IMR-90 (cell line): ENCODE results near the gene ADRA2A. TPM values are rescaled to one million over a fixed set of nuclear protein-coding genes. Genes with fewer than 3 reads are reported as not detected.

Experiments
- ATAC-seq: fragments of 200-7000 bp; cut with Tn5 transposase; 2 replicates; pipeline ENCODE4 v1.9.1; 2020; ENCODE audit warnings: low read depth, mild to moderate bottlenecking, moderate library complexity
- BruUV-seq: library from RNA; stranded (reverse); fragments of 400-500 nt; replicated peaks from 2 replicates; lab custom pipeline; 2021; lab: Mats Ljungman, UMichigan
- CTCF ChIA-PET: fragments of 300-600 bp; formaldehyde crosslinking; extraction: SDS; loops from one replicate; lab custom pipeline; 2021; ENCODE audit warnings: antibody characterized with exemption; lab: Yijun Ruan, JAX
- POLR2A ChIA-PET: fragments of 300-600 bp; sonication (Branson Sonifier 250); formaldehyde crosslinking; loops from one replicate; lab custom pipeline; 2022; ENCODE audit warnings: antibody characterized with exemption; ENCODE audit not compliant: unreplicated experiment; lab: Charles Lee
- DNase-seq: peaks from one replicate; pipeline ENCODE4 v3.0.0; 2013
- H2AFZ ChIP-seq: replicated peaks from 2 replicates; pipeline ENCODE3; 2013; ENCODE audit warnings: low read length, mild to moderate bottlenecking; ENCODE audit not compliant: poor library complexity
- H2AK5ac ChIP-seq: 2 replicates; pipeline ENCODE4 v1.6.1; 2013; ENCODE audit warnings: low read depth, low read length, inconsistent platforms
- H2AK9ac ChIP-seq: replicated peaks from 2 replicates; pipeline ENCODE3; 2013; ENCODE audit warnings: mild to moderate bottlenecking, low read depth, low read length, moderate library complexity; ENCODE audit not compliant: poor library complexity
- H2BK120ac ChIP-seq: 2 replicates; pipeline ENCODE4 v1.6.1; 2013; ENCODE audit warnings: low read depth, low read length, inconsistent platforms
- H2BK15ac ChIP-seq: 3 replicates; pipeline ENCODE4 v1.6.1; 2013; ENCODE audit warnings: low read depth, low read length, inconsistent platforms
- H2BK20ac ChIP-seq: 2 replicates; pipeline ENCODE4 v1.6.1; 2013; ENCODE audit warnings: low read depth, mild to moderate bottlenecking, inconsistent platforms, low read length, moderate library complexity
- H2BK5ac ChIP-seq: 2 replicates; pipeline ENCODE4 v1.6.1; 2013; ENCODE audit warnings: mild to moderate bottlenecking, low read depth, low read length, inconsistent platforms; ENCODE audit not compliant: poor library complexity, severe bottlenecking
- H3K14ac ChIP-seq: replicated peaks from 2 replicates; pipeline ENCODE4 v1.6.1; 2013; ENCODE audit warnings: low read depth, low read length, inconsistent platforms
- H3K18ac ChIP-seq: 2 replicates; pipeline ENCODE4 v1.6.1; 2013; ENCODE audit warnings: low read depth, low read length, control low read depth
- H3K23ac ChIP-seq: 2 replicates; pipeline ENCODE4 v1.6.1; 2013; ENCODE audit warnings: low read depth, low read length, inconsistent platforms
- H3K27ac ChIP-seq: 2 replicates; pipeline ENCODE4 v1.5.1; 2013; ENCODE audit warnings: mild to moderate bottlenecking, control low read depth, low read length; ENCODE audit not compliant: insufficient read depth
- H3K27me3 ChIP-seq: 2 replicates; pipeline ENCODE4 v1.6.1; 2013; ENCODE audit warnings: low read length; ENCODE audit not compliant: control insufficient read depth, insufficient read depth
- H3K36me3 ChIP-seq: 2 replicates; pipeline ENCODE4 v1.6.1; 2013; ENCODE audit warnings: low read length, mixed read lengths; ENCODE audit not compliant: control insufficient read depth, insufficient read depth
- H3K4ac ChIP-seq: 2 replicates; pipeline ENCODE4 v1.6.1; 2013; ENCODE audit warnings: low read depth, low read length, inconsistent platforms
- H3K4me1 ChIP-seq: 2 replicates; pipeline ENCODE4 v1.6.1; 2013; ENCODE audit warnings: low read length, mixed read lengths; ENCODE audit not compliant: control insufficient read depth, insufficient read depth
- H3K4me2 ChIP-seq: 2 replicates; pipeline ENCODE4 v1.6.1; 2013; ENCODE audit warnings: low read depth, mild to moderate bottlenecking, control low read depth, low read length, moderate library complexity
- H3K4me3 ChIP-seq: 2 replicates; pipeline ENCODE4 v1.5.1; 2013; ENCODE audit warnings: low read depth, mild to moderate bottlenecking, control low read depth, low read length, moderate library complexity; ENCODE audit not compliant: insufficient read depth
- H3K56ac ChIP-seq: 2 replicates; pipeline ENCODE4 v1.6.1; 2013; ENCODE audit warnings: low read length, inconsistent platforms; ENCODE audit not compliant: insufficient read depth; ENCODE audit errors: extremely low read depth
- H3K79me1 ChIP-seq, 2 experiments: 2 replicates each; pipeline ENCODE4 v1.6.1; 2013; ENCODE audit warnings: low read length in 2 of 2, inconsistent platforms in 1 of 2, low read depth in 1 of 2
- H3K9ac ChIP-seq: 2 replicates; pipeline ENCODE4 v1.6.1; 2013; ENCODE audit warnings: low read depth, low read length, control low read depth
- H3K9me1 ChIP-seq: 2 replicates; pipeline ENCODE4 v1.6.1; 2013; ENCODE audit warnings: low read length, inconsistent platforms; ENCODE audit not compliant: insufficient read depth
- H3K9me3 ChIP-seq: 2 replicates; pipeline ENCODE4 v1.6.1; 2013; ENCODE audit warnings: low read length; ENCODE audit not compliant: control insufficient read depth, insufficient read depth
- H4K20me1 ChIP-seq: 2 replicates; pipeline ENCODE4 v1.6.1; 2013; ENCODE audit warnings: low read length, inconsistent platforms; ENCODE audit not compliant: insufficient read depth
- H4K5ac ChIP-seq: 2 replicates; pipeline ENCODE4 v1.6.1; 2013; ENCODE audit warnings: mild to moderate bottlenecking, low read depth, low read length, control low read depth
- H4K8ac ChIP-seq, 2 experiments: 2 replicates each; pipeline ENCODE4 v1.6.1; 2013; ENCODE audit warnings: low read depth in 2 of 2, low read length in 2 of 2, control low read depth in 1 of 2, inconsistent platforms in 1 of 2
- H4K91ac ChIP-seq: 2 replicates; pipeline ENCODE4 v1.6.1; 2013; ENCODE audit warnings: low read depth, low read length, inconsistent platforms; ENCODE audit not compliant: insufficient read depth
- BHLHE40 ChIP-seq: fragments of 150-350 bp; IDR thresholded peaks from 2 replicates; pipeline ENCODE4 v1.6.1; 2016; ENCODE audit warnings: mild to moderate bottlenecking, low read depth, low read length
- CEBPB ChIP-seq: IDR thresholded peaks from 2 replicates; pipeline ENCODE4 v1.6.1; 2012; ENCODE audit warnings: low read depth, low read length, improper control_type of control experiment
- CHD1 ChIP-seq: IDR thresholded peaks from 2 replicates; pipeline ENCODE4 v1.6.1; 2012; ENCODE audit warnings: low read depth, low read length, improper control_type of control experiment
- CTCF ChIP-seq: conservative IDR thresholded peaks from 2 replicates; pipeline ENCODE4 v1.5.1; 2012; ENCODE audit warnings: mild to moderate bottlenecking, low read depth, low read length, improper control_type of control experiment
- MAFK ChIP-seq: IDR thresholded peaks from 2 replicates; pipeline ENCODE4 v1.6.1; 2012; ENCODE audit warnings: low read depth, low read length, improper control_type of control experiment
- MAZ ChIP-seq: IDR thresholded peaks from 2 replicates; pipeline ENCODE4 v1.6.1; 2012; ENCODE audit warnings: low read depth, mild to moderate bottlenecking, low read length, improper control_type of control experiment, moderate library complexity, borderline replicate concordance
- MXI1 ChIP-seq: IDR thresholded peaks from 2 replicates; pipeline ENCODE4 v1.6.1; 2012; ENCODE audit warnings: low read depth, mild to moderate bottlenecking, low read length, moderate library complexity, borderline replicate concordance
- NFE2L2 ChIP-seq: fragments of 150-350 bp; IDR thresholded peaks from 2 replicates; pipeline ENCODE4 v1.6.1; 2016; ENCODE audit warnings: low read depth, mild to moderate bottlenecking, low read length
- POLR2A ChIP-seq: IDR thresholded peaks from 2 replicates; pipeline ENCODE4 v1.6.1; 2012; ENCODE audit warnings: mild to moderate bottlenecking, low read depth, low read length
- RAD21 ChIP-seq: IDR thresholded peaks from 2 replicates; pipeline ENCODE4 v1.6.1; 2012; ENCODE audit warnings: low read length, improper control_type of control experiment
- RCOR1 ChIP-seq: IDR thresholded peaks from 2 replicates; pipeline ENCODE4 v1.6.1; 2012; ENCODE audit warnings: mild to moderate bottlenecking, low read length, improper control_type of control experiment; ENCODE audit not compliant: insufficient replicate concordance
- RFX5 ChIP-seq: IDR thresholded peaks from 2 replicates; pipeline ENCODE4 v1.8.0; 2012; ENCODE audit warnings: low read depth, mild to moderate bottlenecking, low read length, moderate library complexity
- SMC3 ChIP-seq: fragments of 150-350 bp; IDR thresholded peaks from 2 replicates; pipeline ENCODE4 v1.6.1; 2016; ENCODE audit warnings: low read depth, mild to moderate bottlenecking, antibody characterized with exemption, low read length, moderate library complexity
- WGBS, 2 experiments: methylation state at CpG; one replicate each; pipeline versions ENCODE4 v1.1.5 to v1.1.7; 2013; ENCODE audit warnings: missing lambda C conversion rate in 2 of 2; ENCODE audit not compliant: insufficient read length in 1 of 2; ENCODE audit errors: extremely low coverage in 2 of 2; 5-methylcytosine and 5-hydroxymethylcytosine counted together
- dilution Hi-C: fragments of 300-500 bp; cut with HindIII; formaldehyde crosslinking; loops from one replicate; pipeline ENCODE4 v1.14.3; 2018; ENCODE audit warnings: low sequenced_read_pairs; ENCODE audit not compliant: unreplicated experiment
- in situ Hi-C: fragments of 300-500 bp; cut with MboI; formaldehyde crosslinking; loops from 3 replicates; pipeline ENCODE4 v1.14.3; 2019; ENCODE audit warnings: low sequenced_read_pairs, inconsistent platforms, mixed read lengths
- intact Hi-C: fragments of 100-400 bp; cut with micrococcal nuclease; formaldehyde crosslinking; loops from 2 replicates; pipeline ENCODE4 v1.10.0; 2022
- polyA plus RNA-seq, 3 experiments: library from polyadenylated mRNA; depleted of rRNA; stranded (reverse); fragments of >200 nt; gene quantifications; 2 replicates each; pipeline ENCODE4 v1.2.3, GENCODE V29; 2012; ENCODE audit warnings: low replicate concordance in 1 of 3
- total RNA-seq: library from RNA; depleted of rRNA; stranded (reverse); fragments of >200 nt; gene quantifications from 2 replicates; pipeline ENCODE4 v1.2.3, GENCODE V29; 2012

The ADRA2A gene
- total and polyA plus RNA-seq, 2 of the 4 experiments (the other 2 are of a cell fraction): not detected

GRCh38 chr10:111113961-111114757 is 37.3 kb downstream of the ADRA2A start (continued):
- TF ChIP-seq SMC3: no peak

- Histone ChIP-seq H2AFZ (no peak overlapping the region), H2BK5ac (no peak overlapping the region), H3K9me1 (no peaks in the 10 kb centered on the region), H4K20me1 (no peaks in the 10 kb centered on the region), H4K91ac (no peak overlapping the region), H3K56ac (no peak overlapping the region), H3K27me3 (no peaks in the 10 kb centered on the region), H2BK15ac (no peak overlapping the region), H3K4me3 (no peak overlapping the region), H3K27ac (no peak overlapping the region), H3K9me3 (no peaks in the 10 kb centered on the region), H2BK20ac (no peak overlapping the region), H3K4me1 (no peaks in the 10 kb centered on the region), H3K9ac (no peak overlapping the region), H4K5ac (no peak overlapping the region), H3K18ac (no peak overlapping the region), H2BK120ac (no peak overlapping the region), H3K4ac (no peak overlapping the region), H3K36me3 (no peaks in the 10 kb centered on the region), H3K79me1 (no peaks in the 10 kb centered on the region), H3K4me2 (no peak overlapping the region), H2AK9ac (no peak overlapping the region), H3K23ac (no peak overlapping the region), H2AK5ac (no peak overlapping the region), H4K8ac (no peak overlapping the region), H3K14ac (no peak overlapping the region)
- intact Hi-C loops: no loop called here
- no TSS peak for BruUV-seq
- in situ Hi-C loops: no loop called here
- dilution Hi-C loops: no loop called here
- DNase-seq (no peak), ATAC-seq (no peak)
- WGBS, 2 experiments: 83% methylated on average over 4 of the region's 12 CpGs; no CpG with 5 or more reads in 1 of the 2 experiments
- POLR2A ChIA-PET: no interaction called here
- CTCF ChIA-PET: interaction anchor here (1.4 kb wide), 1 partner anchor 38 kb away, joined by 3 read pairs; the partner anchor contains the start of gene ADRA2A
- TF ChIP-seq POLR2A (no peak), MAZ (no peak), RFX5 (no peak), RCOR1 (no peak), MXI1 (no peak), MAFK (no peak), NFE2L2 (no peak), CEBPB (no peak), CTCF (no peak), BHLHE40 (no peak), CHD1 (no peak), RAD21 (no peak), SMC3 (no peak)
These were observed 38.1 kb downstream of the ADRA2A start for GRCh38 chr10:111114758-111115500.
